ENCODE data around the gene PAX4. TPM values are rescaled to one million over a fixed set of nuclear protein-coding genes. Genes with fewer than 3 reads are reported as not detected.

The PAX4 gene
- total and polyA plus RNA-seq, 5 donors, result not detected

GRCh38 chr7:127628445-127628844 is 10.5 kb upstream of the PAX4 start:
- no peak for ATAC-seq
- intact Hi-C loops (cut with DNase I), result no loop called here
- 48% methylated on average over 3 of the region's 3 CpGs for WGBS

GRCh38 chr7:127625331-127625730 is 7.4 kb upstream of the PAX4 start:
- Histone ChIP-seq H3K9me3 (ENCODE audit: control insufficient read depth, low read length) (no peaks in the 10 kb centered on the region), H3K4me1 (ENCODE audit: control insufficient read depth, insufficient read depth, low read length) (no peaks in the 10 kb centered on the region), H3K27me3 (ENCODE audit: control insufficient read depth, insufficient read depth) (no peaks in the 10 kb centered on the region), H3K27ac (ENCODE audit: low read length) (no peak overlapping the region), H3K4me3 (ENCODE audit: low read length) (no peak overlapping the region)
- intact Hi-C loops (cut with DNase I), result no loop called here
- DNase-seq (no peak), ATAC-seq (no peak)

More at GRCh38 chr7:127628445-127628844, 10.5 kb upstream of the PAX4 start:
- Histone ChIP-seq H3K27ac (ENCODE audit: low read length) (no peak overlapping the region), H3K4me1 (ENCODE audit: control insufficient read depth, insufficient read depth, low read length) (no peaks in the 10 kb centered on the region), H3K4me3 (ENCODE audit: low read length) (no peak overlapping the region), H3K9me3 (ENCODE audit: control insufficient read depth, low read length) (no peaks in the 10 kb centered on the region), H3K27me3 (ENCODE audit: control insufficient read depth, insufficient read depth) (no peaks in the 10 kb centered on the region)
- no peak for DNase-seq

- no peak overlapping the region for H3K27ac ChIP-seq (ENCODE audit: low read length)
- no peaks in the 10 kb centered on the region for H3K4me1 ChIP-seq (ENCODE audit: control insufficient read depth, insufficient read depth, low read length)
- intact Hi-C loops (cut with DNase I), result no loop called here
- 3% methylated on average over 24 of the region's 24 CpGs for WGBS
- H3K27me3 ChIP-seq (ENCODE audit: control insufficient read depth, insufficient read depth), result peaks cover 4% of the 10 kb centered on the region
- H3K9me3 ChIP-seq (ENCODE audit: control insufficient read depth, low read length), result no peaks in the 10 kb centered on the region
- no peak for DNase-seq
- no peak for ATAC-seq
- no peak overlapping the region for H3K4me3 ChIP-seq (ENCODE audit: low read length)
Measured at GRCh38 chr7:127620406-127621233, 2.7 kb upstream of the PAX4 start.

GRCh38 chr7:127619681-127620405 is 1.9 kb upstream of the PAX4 start:
- WGBS, result 8% methylated on average over 27 of the region's 27 CpGs
- Histone ChIP-seq H3K4me1 (ENCODE audit: control insufficient read depth, insufficient read depth, low read length) (no peaks in the 10 kb centered on the region), H3K9me3 (ENCODE audit: control insufficient read depth, low read length) (no peaks in the 10 kb centered on the region), H3K4me3 (ENCODE audit: low read length) (no peak overlapping the region), H3K27ac (ENCODE audit: low read length) (no peak overlapping the region), H3K27me3 (ENCODE audit: control insufficient read depth, insufficient read depth) (peaks cover 4% of the 10 kb centered on the region)
- DNase-seq (no peak), ATAC-seq (no peak)
- intact Hi-C loops (cut with DNase I), result no loop called here

GRCh38 chr7:127618775-127619174 is 833 bp upstream of the PAX4 start:
- Histone ChIP-seq H3K4me3 (ENCODE audit: low read length) (no peak overlapping the region), H3K9me3 (ENCODE audit: control insufficient read depth, low read length) (no peaks in the 10 kb centered on the region), H3K27ac (ENCODE audit: low read length) (no peak overlapping the region), H3K27me3 (ENCODE audit: control insufficient read depth, insufficient read depth) (peaks cover 4% of the 10 kb centered on the region), H3K4me1 (ENCODE audit: control insufficient read depth, insufficient read depth, low read length) (no peaks in the 10 kb centered on the region)
- DNase-seq, result no peak
- intact Hi-C loops (cut with DNase I), result no loop called here
- 57% methylated on average over 1 of the region's 1 CpG for WGBS
- no peak for ATAC-seq

- H3K27ac ChIP-seq (ENCODE audit: low read length), result no peak overlapping the region
- no peaks in the 10 kb centered on the region for H3K9me3 ChIP-seq (ENCODE audit: control insufficient read depth, low read length)
- ATAC-seq (no peak), DNase-seq (no peak)
- no peaks in the 10 kb centered on the region for H3K4me1 ChIP-seq (ENCODE audit: control insufficient read depth, insufficient read depth, low read length)
- H3K4me3 ChIP-seq (ENCODE audit: low read length), result no peak overlapping the region
- peaks cover 4% of the 10 kb centered on the region for H3K27me3 ChIP-seq (ENCODE audit: control insufficient read depth, insufficient read depth)
- WGBS, result 90% methylated on average over 5 of the region's 5 CpGs
- intact Hi-C loops (cut with DNase I), result no loop called here
Measured at GRCh38 chr7:127616724-127617123, 1.2 kb downstream of the PAX4 start.

GRCh38 chr7:127612263-127612662 is 5.7 kb downstream of the PAX4 start:
- no peak for ATAC-seq

GRCh38 chr7:127609297-127609696 is 8.6 kb downstream of the PAX4 start:
- Histone ChIP-seq H3K4me1 (ENCODE audit: control insufficient read depth, insufficient read depth, low read length) (no peaks in the 10 kb centered on the region), H3K27ac (ENCODE audit: low read length) (no peak overlapping the region), H3K9me3 (ENCODE audit: control insufficient read depth, low read length) (peaks cover 5% of the 10 kb centered on the region), H3K4me3 (ENCODE audit: low read length) (no peak overlapping the region), H3K27me3 (ENCODE audit: control insufficient read depth, insufficient read depth) (no peaks in the 10 kb centered on the region)
- 86% methylated on average over 6 of the region's 6 CpGs for WGBS
- intact Hi-C loops (cut with DNase I), result no loop called here
- ATAC-seq (no peak), DNase-seq (no peak)

More at GRCh38 chr7:127612263-127612662, 5.7 kb downstream of the PAX4 start:
- DNase-seq, result no peak
- Histone ChIP-seq H3K4me1 (ENCODE audit: control insufficient read depth, insufficient read depth, low read length) (no peaks in the 10 kb centered on the region), H3K27ac (ENCODE audit: low read length) (no peak overlapping the region), H3K4me3 (ENCODE audit: low read length) (no peak overlapping the region), H3K9me3 (ENCODE audit: control insufficient read depth, low read length) (peaks cover 5% of the 10 kb centered on the region), H3K27me3 (ENCODE audit: control insufficient read depth, insufficient read depth) (no peaks in the 10 kb centered on the region)
- intact Hi-C loops (cut with DNase I), result no loop called here
- 78% methylated on average over 1 of the region's 1 CpG for WGBS

GRCh38 chr7:127608446-127608845 is 9.5 kb downstream of the PAX4 start:
- Histone ChIP-seq H3K4me3 (ENCODE audit: low read length) (no peak overlapping the region), H3K4me1 (ENCODE audit: control insufficient read depth, insufficient read depth, low read length) (no peaks in the 10 kb centered on the region), H3K9me3 (ENCODE audit: control insufficient read depth, low read length) (peaks cover 5% of the 10 kb centered on the region), H3K27me3 (ENCODE audit: control insufficient read depth, insufficient read depth) (no peaks in the 10 kb centered on the region), H3K27ac (ENCODE audit: low read length) (no peak overlapping the region)
- intact Hi-C loops (cut with DNase I), result no loop called here
- WGBS, result 89% methylated on average over 6 of the region's 6 CpGs
- no peak for ATAC-seq
- DNase-seq, result no peak

- DNase-seq (no peak), ATAC-seq (no peak)
- Histone ChIP-seq H3K27me3 (ENCODE audit: control insufficient read depth, insufficient read depth) (no peaks in the 10 kb centered on the region), H3K9me3 (ENCODE audit: control insufficient read depth, low read length) (no peaks in the 10 kb centered on the region), H3K4me1 (ENCODE audit: control insufficient read depth, insufficient read depth, low read length) (no peaks in the 10 kb centered on the region), H3K27ac (ENCODE audit: low read length) (no peak overlapping the region), H3K4me3 (ENCODE audit: low read length) (no peak overlapping the region)
- intact Hi-C loops (cut with DNase I), result no loop called here
- 67% methylated on average over 3 of the region's 3 CpGs for WGBS
Measured at GRCh38 chr7:127600885-127601284, 17.1 kb downstream of the PAX4 start.

- 50% methylated on average over 6 of the region's 6 CpGs for WGBS
- H3K27ac ChIP-seq (ENCODE audit: low read length), result no peak overlapping the region
- no peaks in the 10 kb centered on the region for H3K4me1 ChIP-seq (ENCODE audit: control insufficient read depth, insufficient read depth, low read length)
- ATAC-seq (no peak), DNase-seq (no peak)
- H3K4me3 ChIP-seq (ENCODE audit: low read length), result no peak overlapping the region
- H3K9me3 ChIP-seq (ENCODE audit: control insufficient read depth, low read length), result no peaks in the 10 kb centered on the region
- intact Hi-C loops (cut with DNase I), result no loop called here
- no peaks in the 10 kb centered on the region for H3K27me3 ChIP-seq (ENCODE audit: control insufficient read depth, insufficient read depth)
Measured at GRCh38 chr7:127598318-127598717, 19.6 kb downstream of the PAX4 start.

All from right cardiac atrium (tissue), 5 donors.